COLO668 (cell line): ENCODE data around the gene HUWE1.

Source experiments
- DNase-seq: peaks from one replicate; lab custom pipeline; 2025; ENCODE audit not compliant: unreplicated experiment; lab: John Stamatoyannopoulos, UW

HUWE1 gene

GRCh38 chrX:53685711-53686110 is 808 bp downstream of the HUWE1 start:
- no peak for DNase-seq

- DNase-seq = no peak
Observed at GRCh38 chrX:53684415-53685192, 1.9 kb downstream of the HUWE1 start.

- peak; percentile 96 for DNase-seq
Observed at GRCh38 chrX:53683556-53684414, 2.7 kb downstream of the HUWE1 start.

GRCh38 chrX:53682885-53683555 is 3.5 kb downstream of the HUWE1 start:
- DNase-seq = peak; percentile 47

GRCh38 chrX:53681661-53682060 is 4.9 kb downstream of the HUWE1 start:
- DNase-seq = no peak

- DNase-seq = no peak
Observed at GRCh38 chrX:53678667-53679066, 7.9 kb downstream of the HUWE1 start.

- no peak for DNase-seq
Observed at GRCh38 chrX:53677286-53677685, 9.2 kb downstream of the HUWE1 start.

GRCh38 chrX:53674581-53674980 is 11.9 kb downstream of the HUWE1 start:
- no peak for DNase-seq

GRCh38 chrX:53669258-53669657 is 17.3 kb downstream of the HUWE1 start:
- no peak for DNase-seq

- DNase-seq = no peak
Observed at GRCh38 chrX:53666171-53666570, 20.3 kb downstream of the HUWE1 start.

- no peak for DNase-seq
Observed at GRCh38 chrX:53660004-53660403, 26.5 kb downstream of the HUWE1 start.

GRCh38 chrX:53659039-53659438 is 27.5 kb downstream of the HUWE1 start:
- no peak for DNase-seq

GRCh38 chrX:53656845-53657244 is 29.7 kb downstream of the HUWE1 start:
- no peak for DNase-seq

- DNase-seq = no peak
Observed at GRCh38 chrX:53654376-53654775, 32.1 kb downstream of the HUWE1 start.

- DNase-seq = no peak
Observed at GRCh38 chrX:53644751-53645150, 41.8 kb downstream of the HUWE1 start.

GRCh38 chrX:53642337-53642736 is 44.2 kb downstream of the HUWE1 start:
- DNase-seq = no peak

GRCh38 chrX:53639257-53639656 is 47.3 kb downstream of the HUWE1 start:
- DNase-seq = no peak

GRCh38 chrX:53637479-53637878 is 49.0 kb downstream of the HUWE1 start:
- DNase-seq = no peak

GRCh38 chrX:53631156-53631555 is 55.4 kb downstream of the HUWE1 start:
- no peak for DNase-seq

GRCh38 chrX:53630261-53630660 is 56.3 kb downstream of the HUWE1 start:
- no peak for DNase-seq

- no peak for DNase-seq
Observed at GRCh38 chrX:53622431-53622830, 64.1 kb downstream of the HUWE1 start.
